NB4 (cell line): ENCODE data around the gene CAMSAP1.

Source experiments
- DNase-seq: peaks from one replicate; pipeline ENCODE4 v3.0.0; 2010; ENCODE audit warnings: low read depth
- H3K4me3 ChIP-seq: one replicate; pipeline ENCODE4 v1.5.1; 2011; ENCODE audit warnings: mild to moderate bottlenecking, low read depth, low read length, moderate library complexity
- MYC ChIP-seq: IDR thresholded peaks from 2 replicates; pipeline ENCODE4 v1.6.1; 2011; ENCODE audit warnings: low read depth, low read length
- POLR2A ChIP-seq: IDR thresholded peaks from 2 replicates; pipeline ENCODE4 v1.6.1; 2011; ENCODE audit warnings: mild to moderate bottlenecking; ENCODE audit not compliant: insufficient read length; ENCODE audit errors: extremely low read depth
- TF ChIP-seq, protein P1 (sequence below): IDR thresholded peaks from one replicate; pipeline ENCODE4 v1.5.1; 2012; ENCODE audit warnings: low read depth, low read length
- TF ChIP-seq, protein P2 (sequence below): IDR thresholded peaks from 2 replicates; pipeline ENCODE4 v1.6.1; 2011; ENCODE audit warnings: low read depth, low read length

Gene CAMSAP1

DNA sequence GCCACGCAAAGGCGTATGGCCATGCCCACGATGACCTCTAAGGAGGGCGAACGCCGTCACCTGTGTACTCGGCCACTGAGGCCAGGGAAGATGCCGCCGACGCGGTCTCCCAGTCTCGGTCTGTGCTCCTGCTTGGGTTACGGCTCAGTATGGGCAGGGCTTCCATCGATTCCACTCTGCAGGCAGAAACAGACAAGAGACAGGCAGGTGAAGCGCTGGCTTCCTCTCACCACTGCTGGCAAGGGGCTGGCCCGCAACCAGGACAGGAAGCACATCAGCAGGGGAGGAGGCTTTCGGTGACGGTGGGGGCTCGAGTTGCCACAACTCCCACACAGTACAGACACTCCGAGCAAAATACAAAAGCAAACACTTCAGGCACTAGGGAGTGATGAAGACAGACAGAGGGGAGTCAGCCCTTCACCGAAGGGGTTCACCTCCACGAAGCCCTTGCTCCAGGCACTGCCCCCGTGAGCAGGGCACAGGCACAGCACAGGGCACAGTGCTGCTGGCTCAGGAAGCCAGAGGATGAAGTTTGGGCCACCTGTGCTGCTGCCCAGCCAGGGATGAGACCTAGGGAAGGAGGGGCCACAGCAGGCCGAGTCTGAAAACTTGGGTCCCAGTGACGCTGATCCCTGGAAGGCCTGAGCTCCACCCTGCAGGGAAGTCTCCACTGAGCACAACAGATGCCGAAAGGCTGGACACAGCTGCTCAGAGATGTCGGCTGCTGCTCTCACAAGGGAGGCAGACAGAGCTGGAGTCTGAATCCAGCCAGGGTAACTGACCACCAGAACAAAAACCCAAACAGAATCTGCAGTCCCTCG, 91.3 kb downstream of the CAMSAP1 start:
- DNase-seq, result peak; percentile 33

DNA sequence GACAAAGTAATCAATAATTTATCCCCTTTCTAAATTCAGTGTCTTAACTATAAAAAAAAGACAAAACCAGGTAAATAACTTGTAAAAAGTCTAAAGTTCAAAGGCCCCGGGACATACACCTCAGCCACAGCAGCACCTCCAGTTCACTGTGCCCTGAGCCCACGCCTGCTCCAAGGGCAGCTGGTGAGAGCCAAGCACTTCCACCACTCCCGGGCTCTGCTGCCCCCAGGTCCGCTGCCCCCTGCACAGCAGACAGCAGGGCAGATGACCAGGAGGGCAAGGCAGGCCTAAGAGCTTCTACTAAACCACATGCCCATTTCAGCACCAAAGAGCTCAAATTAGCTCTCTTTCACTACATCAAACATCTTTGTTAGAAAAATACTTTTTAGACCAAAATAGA, 91.9 kb downstream of the CAMSAP1 start:
- H3K4me3 ChIP-seq, result no peak overlapping the region
- no peak for DNase-seq
- TF ChIP-seq MYC (no peak), POLR2A (no peak)
- TF ChIP-seq, protein P1, sequence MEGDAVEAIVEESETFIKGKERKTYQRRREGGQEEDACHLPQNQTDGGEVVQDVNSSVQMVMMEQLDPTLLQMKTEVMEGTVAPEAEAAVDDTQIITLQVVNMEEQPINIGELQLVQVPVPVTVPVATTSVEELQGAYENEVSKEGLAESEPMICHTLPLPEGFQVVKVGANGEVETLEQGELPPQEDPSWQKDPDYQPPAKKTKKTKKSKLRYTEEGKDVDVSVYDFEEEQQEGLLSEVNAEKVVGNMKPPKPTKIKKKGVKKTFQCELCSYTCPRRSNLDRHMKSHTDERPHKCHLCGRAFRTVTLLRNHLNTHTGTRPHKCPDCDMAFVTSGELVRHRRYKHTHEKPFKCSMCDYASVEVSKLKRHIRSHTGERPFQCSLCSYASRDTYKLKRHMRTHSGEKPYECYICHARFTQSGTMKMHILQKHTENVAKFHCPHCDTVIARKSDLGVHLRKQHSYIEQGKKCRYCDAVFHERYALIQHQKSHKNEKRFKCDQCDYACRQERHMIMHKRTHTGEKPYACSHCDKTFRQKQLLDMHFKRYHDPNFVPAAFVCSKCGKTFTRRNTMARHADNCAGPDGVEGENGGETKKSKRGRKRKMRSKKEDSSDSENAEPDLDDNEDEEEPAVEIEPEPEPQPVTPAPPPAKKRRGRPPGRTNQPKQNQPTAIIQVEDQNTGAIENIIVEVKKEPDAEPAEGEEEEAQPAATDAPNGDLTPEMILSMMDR, result no peak
- TF ChIP-seq, protein P2, sequence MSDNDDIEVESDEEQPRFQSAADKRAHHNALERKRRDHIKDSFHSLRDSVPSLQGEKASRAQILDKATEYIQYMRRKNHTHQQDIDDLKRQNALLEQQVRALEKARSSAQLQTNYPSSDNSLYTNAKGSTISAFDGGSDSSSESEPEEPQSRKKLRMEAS, result no peak

More for the DNA sequence above, 91.3 kb downstream of the CAMSAP1 start:
- TF ChIP-seq POLR2A (no peak), MYC (no peak)
- TF ChIP-seq, protein P2, result no peak
- TF ChIP-seq, protein P1, result no peak
- H3K4me3 ChIP-seq, result no peak overlapping the region

DNA sequence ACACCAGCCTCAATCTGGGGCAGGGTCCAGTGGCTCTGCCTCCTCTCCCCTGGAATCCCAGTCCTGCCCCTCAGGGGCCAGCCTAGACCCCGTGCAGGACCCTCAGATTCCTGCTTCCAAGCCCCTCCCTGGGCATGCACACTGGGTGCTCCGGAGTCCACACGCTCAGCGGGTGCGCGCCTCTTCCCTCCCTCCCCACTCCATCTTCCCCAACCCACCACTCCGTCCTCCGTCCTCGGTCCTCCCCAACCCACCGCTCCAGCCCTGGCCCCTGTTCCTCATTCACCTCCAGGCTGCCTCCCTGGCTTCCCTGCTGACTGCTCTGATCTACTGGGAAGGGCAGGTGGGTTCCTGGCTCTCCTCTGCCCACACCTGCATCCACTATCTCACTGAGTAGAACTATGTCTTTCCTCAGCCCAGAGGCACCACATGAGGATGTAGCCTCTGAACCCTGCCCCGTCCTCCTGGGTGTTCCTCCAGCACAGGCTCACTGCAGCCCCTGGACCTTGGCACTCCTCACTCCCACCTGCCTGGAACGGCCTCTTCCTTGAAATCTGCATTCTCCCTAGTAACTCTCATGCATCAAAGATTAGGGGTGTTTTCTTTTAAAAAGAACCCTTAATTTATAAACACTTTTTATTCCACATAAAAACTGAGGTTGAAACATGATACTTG, 92.8 kb downstream of the CAMSAP1 start:
- no peak for DNase-seq
- no peak for TF ChIP-seq POLR2A
- TF ChIP-seq MYC, result no peak
- TF ChIP-seq, protein P2, result no peak
- TF ChIP-seq, protein P1, result no peak
- H3K4me3 ChIP-seq, result no peak overlapping the region

DNA sequence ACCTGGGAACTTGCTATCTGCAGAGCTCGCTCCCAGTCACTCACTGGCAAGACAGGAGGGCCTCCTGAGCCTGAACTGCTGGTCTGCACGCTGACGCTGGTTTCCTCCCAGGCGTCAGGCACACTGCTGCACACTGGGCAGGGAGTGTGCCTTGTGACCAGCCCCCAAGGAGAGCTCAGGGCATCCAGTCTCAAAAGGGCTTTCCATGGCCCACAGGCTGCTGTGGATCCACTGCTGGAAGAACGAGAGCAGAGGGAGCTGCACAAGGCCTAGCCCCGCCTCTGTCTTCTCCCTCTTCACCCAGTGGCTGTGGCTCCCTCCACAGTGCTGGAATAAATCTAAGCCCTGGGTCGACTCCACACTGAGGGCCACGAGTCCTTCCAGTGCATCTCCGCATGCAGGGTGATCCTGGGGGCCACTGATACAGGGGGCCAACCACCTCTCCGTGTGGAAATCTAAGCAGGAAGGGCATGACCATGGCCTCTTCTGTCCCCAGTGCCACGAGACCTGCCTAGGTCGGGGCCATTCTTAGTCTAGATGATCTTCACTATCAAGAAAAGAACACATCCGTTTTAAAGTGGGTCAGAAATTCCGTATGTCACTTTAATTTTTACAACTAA, 93.6 kb downstream of the CAMSAP1 start:
- no peak for DNase-seq
- TF ChIP-seq POLR2A (no peak), MYC (no peak)
- TF ChIP-seq, protein P1, result no peak
- TF ChIP-seq, protein P2, result no peak
- no peak overlapping the region for H3K4me3 ChIP-seq

DNA sequence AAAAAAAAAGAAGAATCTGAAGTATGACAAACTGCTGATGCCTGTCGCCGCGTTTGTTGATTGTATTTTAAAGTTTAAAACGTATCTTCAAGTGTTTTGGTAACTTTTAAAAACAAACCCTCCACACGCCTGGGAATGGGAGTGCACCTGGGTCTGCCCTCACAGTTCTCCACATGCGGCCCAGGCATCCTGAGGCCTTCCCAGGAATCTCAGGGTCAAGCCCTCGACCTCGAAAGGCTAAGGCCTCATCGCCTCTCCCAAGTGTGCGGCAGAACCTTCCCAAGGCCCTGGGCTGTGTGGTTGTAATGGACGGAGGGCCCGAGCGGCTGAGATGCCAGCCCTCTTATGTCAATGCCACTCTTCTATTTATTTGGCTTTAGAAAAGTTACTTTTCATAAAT, 94.4 kb downstream of the CAMSAP1 start:
- DNase-seq, result no peak
- H3K4me3 ChIP-seq, result no peak overlapping the region
- TF ChIP-seq, protein P2, result no peak
- TF ChIP-seq, protein P1, result no peak
- no peak for TF ChIP-seq MYC
- no peak for TF ChIP-seq POLR2A
